ENCODE measurements around the gene FAM227B. TPM values are rescaled to one million over a fixed set of nuclear protein-coding genes. Genes with fewer than 3 reads are reported as not detected.

Gene FAM227B
- total and polyA plus RNA-seq, 2 of the 13 experiments (the other 11 are each of a cell fraction or from before 2014, with no cell fraction given), result 1.9 to 2.6 TPM

DNA sequence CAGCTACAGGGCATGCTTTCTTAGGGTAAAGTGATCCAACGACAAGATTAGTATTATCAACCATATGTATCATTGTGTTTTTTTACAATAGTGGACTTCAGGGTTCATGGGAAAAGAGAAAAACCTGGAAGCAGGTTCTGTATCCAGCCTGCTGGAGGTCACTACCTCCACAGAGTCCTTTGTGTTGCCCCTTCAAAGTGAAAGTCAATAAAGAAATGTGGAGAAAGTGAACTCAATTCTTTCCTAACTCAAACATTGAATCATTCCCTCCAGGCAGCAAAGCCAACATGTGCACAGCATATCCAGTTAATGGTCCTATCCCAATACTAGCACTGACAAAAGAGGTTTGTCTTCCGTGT is 152.2 kb downstream of the FAM227B start (continued):
- TF ChIP-seq CREB3 (CRISPR knock-in tag; IDR thresholded peaks at IDR 0.05) (no peak), SP140L (CRISPR knock-in tag; IDR thresholded peaks at IDR 0.05; ENCODE audit: borderline replicate concordance) (no peak), HOMEZ (CRISPR knock-in tag; IDR thresholded peaks at IDR 0.05; ENCODE audit: low read depth) (peak; percentile 45; the same call in 1 of the 2 replicates), ZSCAN30 (CRISPR knock-in tag; IDR thresholded peaks at IDR 0.05) (no peak), FOXA1 (IDR thresholded peaks at IDR 0.05) (no peak), FOXA1 (CRISPR knock-in tag; IDR thresholded peaks at IDR 0.05) (peak; percentile 52; the same call in 1 of the 2 replicates), CAMTA2 (CRISPR knock-in tag; IDR thresholded peaks at IDR 0.05; ENCODE audit: borderline replicate concordance) (no peak)

DNA sequence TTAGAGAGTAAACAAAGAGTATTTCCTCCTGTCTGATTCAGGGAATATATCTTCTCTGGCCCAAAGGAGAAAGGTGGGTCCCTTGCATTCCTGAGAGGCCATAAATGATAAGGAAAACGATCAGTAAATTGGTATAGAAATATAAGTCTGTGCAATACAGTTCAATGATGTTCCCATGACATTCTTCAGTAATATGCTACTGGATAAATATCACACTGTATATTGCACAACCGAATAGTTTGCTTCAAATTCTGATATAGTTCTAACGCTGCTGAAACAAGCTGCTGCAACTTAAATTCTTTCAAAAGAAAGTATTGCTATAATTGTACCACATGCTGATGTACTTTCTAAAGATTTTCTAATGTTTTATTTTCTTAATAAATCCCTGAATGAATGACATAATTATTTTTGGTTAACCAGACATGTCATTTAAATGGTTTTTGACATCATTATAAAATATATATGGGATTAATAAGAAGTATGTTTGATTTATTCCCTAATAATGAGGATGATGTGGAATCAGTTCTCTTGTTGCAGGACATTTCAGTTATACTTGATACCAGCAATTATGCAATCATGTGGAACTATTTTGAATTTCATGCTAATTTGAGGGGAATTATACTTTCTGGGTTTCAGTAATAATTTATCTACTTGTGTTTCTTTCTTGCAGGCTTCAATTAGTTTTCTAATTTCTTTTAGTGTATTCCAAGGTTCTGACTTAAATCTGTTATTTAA is 152.7 kb downstream of the FAM227B start:
- ChIA-PET POLR2A (no interaction called here), CTCF (ENCODE audit: low intra/inter-chr PET ratio, low total read pairs) (no interaction called here)
- Histone ChIP-seq H3K4me3 (replicated peaks in 1 of 3; ENCODE audit: insufficient read depth in 1 of 3, low read depth in 2 of 3, low read length in 3 of 3) (no peak overlapping the region), H2AFZ (ENCODE audit: low read length) (no peak overlapping the region), H3K36me3 (replicated peaks in 1 of 2; ENCODE audit: control insufficient read depth in 1 of 2, insufficient read depth in 2 of 2, low read length in 2 of 2) (no peaks in the 10 kb centered on the region), H3K9me3 (ENCODE audit: low read length) (no peaks in the 10 kb centered on the region), H3K4me2 (ENCODE audit: low read depth, low read length) (no peak overlapping the region), H3K27ac (ENCODE audit: extremely low read length, insufficient read depth, low read length) (no peak overlapping the region), H3K4me1 (ENCODE audit: insufficient read depth, low read length) (no peaks in the 10 kb centered on the region), H3K9ac (ENCODE audit: insufficient read depth, low read depth, low read length) (no peak overlapping the region), H3K27me3 (ENCODE audit: control insufficient read depth in 1 of 2, insufficient read depth in 2 of 2, low read length in 2 of 2) (no peaks in the 10 kb centered on the region), H3K79me2 (ENCODE audit: insufficient read depth, low read length) (no peaks in the 10 kb centered on the region), H4K20me1 (ENCODE audit: insufficient read depth, low read length) (no peaks in the 10 kb centered on the region)
- in situ Hi-C loops (cut with HindIII; ENCODE audit: extremely low pct_ligation_motif_present, low pct_unique_long_range_greater_than_20kb), result no loop called here
- intact Hi-C loops (cut with micrococcal nuclease; ENCODE audit: unreplicated experiment), result no loop called here
- TF ChIP-seq MAF1 (CRISPR knock-in tag; IDR thresholded peaks at IDR 0.05; ENCODE audit: borderline replicate concordance) (no peak), ZNF451 (CRISPR knock-in tag; IDR thresholded peaks at IDR 0.05) (no peak), IKZF5 (CRISPR knock-in tag; IDR thresholded peaks at IDR 0.05) (no peak), EHMT2 (IDR thresholded peaks at IDR 0.05; ENCODE audit: borderline replicate concordance, low read depth, low read length) (no peak)
- TF ChIP-seq, protein P1, sequence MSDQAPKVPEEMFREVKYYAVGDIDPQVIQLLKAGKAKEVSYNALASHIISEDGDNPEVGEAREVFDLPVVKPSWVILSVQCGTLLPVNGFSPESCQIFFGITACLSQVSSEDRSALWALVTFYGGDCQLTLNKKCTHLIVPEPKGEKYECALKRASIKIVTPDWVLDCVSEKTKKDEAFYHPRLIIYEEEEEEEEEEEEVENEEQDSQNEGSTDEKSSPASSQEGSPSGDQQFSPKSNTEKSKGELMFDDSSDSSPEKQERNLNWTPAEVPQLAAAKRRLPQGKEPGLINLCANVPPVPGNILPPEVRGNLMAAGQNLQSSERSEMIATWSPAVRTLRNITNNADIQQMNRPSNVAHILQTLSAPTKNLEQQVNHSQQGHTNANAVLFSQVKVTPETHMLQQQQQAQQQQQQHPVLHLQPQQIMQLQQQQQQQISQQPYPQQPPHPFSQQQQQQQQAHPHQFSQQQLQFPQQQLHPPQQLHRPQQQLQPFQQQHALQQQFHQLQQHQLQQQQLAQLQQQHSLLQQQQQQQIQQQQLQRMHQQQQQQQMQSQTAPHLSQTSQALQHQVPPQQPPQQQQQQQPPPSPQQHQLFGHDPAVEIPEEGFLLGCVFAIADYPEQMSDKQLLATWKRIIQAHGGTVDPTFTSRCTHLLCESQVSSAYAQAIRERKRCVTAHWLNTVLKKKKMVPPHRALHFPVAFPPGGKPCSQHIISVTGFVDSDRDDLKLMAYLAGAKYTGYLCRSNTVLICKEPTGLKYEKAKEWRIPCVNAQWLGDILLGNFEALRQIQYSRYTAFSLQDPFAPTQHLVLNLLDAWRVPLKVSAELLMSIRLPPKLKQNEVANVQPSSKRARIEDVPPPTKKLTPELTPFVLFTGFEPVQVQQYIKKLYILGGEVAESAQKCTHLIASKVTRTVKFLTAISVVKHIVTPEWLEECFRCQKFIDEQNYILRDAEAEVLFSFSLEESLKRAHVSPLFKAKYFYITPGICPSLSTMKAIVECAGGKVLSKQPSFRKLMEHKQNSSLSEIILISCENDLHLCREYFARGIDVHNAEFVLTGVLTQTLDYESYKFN (CRISPR knock-in tag; conservative IDR thresholded peaks at IDR 0.05), result no peak
- TF ChIP-seq, protein P2, sequence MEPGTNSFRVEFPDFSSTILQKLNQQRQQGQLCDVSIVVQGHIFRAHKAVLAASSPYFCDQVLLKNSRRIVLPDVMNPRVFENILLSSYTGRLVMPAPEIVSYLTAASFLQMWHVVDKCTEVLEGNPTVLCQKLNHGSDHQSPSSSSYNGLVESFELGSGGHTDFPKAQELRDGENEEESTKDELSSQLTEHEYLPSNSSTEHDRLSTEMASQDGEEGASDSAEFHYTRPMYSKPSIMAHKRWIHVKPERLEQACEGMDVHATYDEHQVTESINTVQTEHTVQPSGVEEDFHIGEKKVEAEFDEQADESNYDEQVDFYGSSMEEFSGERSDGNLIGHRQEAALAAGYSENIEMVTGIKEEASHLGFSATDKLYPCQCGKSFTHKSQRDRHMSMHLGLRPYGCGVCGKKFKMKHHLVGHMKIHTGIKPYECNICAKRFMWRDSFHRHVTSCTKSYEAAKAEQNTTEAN (CRISPR knock-in tag; conservative IDR thresholded peaks at IDR 0.05), result no peak
- no TSS peak for BruUV-seq (replicated peaks)
- WGBS (ENCODE audit: low lambda C conversion rate), result 7% methylated on average over 3 of the region's 3 CpGs
- no peak for FAIRE-seq
- no peak for DNase-seq (ENCODE audit: low spot score)
- ATAC-seq, result no peak

Data from HepG2 (cell line).